22Rv1 (cell line): ENCODE results near the gene SMCR8.

Source experiments
- ZFX ChIP-seq: fragments of 450-650 bp; IDR thresholded peaks from 2 replicates; pipeline ENCODE4 v1.6.1; 2017; ENCODE audit warnings: antibody characterized with exemption, borderline replicate concordance
- TF ChIP-seq, protein P1 (sequence below): fragments of 450-650 bp; IDR thresholded peaks from 2 replicates; pipeline ENCODE4 v1.5.1; 2017; ENCODE audit warnings: mild to moderate bottlenecking

- TF ChIP-seq, protein P1, sequence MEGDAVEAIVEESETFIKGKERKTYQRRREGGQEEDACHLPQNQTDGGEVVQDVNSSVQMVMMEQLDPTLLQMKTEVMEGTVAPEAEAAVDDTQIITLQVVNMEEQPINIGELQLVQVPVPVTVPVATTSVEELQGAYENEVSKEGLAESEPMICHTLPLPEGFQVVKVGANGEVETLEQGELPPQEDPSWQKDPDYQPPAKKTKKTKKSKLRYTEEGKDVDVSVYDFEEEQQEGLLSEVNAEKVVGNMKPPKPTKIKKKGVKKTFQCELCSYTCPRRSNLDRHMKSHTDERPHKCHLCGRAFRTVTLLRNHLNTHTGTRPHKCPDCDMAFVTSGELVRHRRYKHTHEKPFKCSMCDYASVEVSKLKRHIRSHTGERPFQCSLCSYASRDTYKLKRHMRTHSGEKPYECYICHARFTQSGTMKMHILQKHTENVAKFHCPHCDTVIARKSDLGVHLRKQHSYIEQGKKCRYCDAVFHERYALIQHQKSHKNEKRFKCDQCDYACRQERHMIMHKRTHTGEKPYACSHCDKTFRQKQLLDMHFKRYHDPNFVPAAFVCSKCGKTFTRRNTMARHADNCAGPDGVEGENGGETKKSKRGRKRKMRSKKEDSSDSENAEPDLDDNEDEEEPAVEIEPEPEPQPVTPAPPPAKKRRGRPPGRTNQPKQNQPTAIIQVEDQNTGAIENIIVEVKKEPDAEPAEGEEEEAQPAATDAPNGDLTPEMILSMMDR: no peak
- no peak for TF ChIP-seq ZFX
Observed at GRCh38 chr17:18364166-18364565, 49.1 kb downstream of the SMCR8 start.
